K562 treated with DMSO at 1 percent for 24 hours (cell line): ENCODE results near the gene MORF4L1. TPM values are rescaled to one million over a fixed set of nuclear protein-coding genes. Genes with fewer than 3 reads are reported as not detected.

Experiments used
- total RNA-seq: library from RNA; unstranded; fragments of 300-600 nt; gene quantifications from 2 replicates; pipeline ENCODE4 v1.2.3, GENCODE V29; 2022; ENCODE audit warnings: low read depth; ENCODE audit not compliant: insufficient read depth

MORF4L1 gene, protein sequence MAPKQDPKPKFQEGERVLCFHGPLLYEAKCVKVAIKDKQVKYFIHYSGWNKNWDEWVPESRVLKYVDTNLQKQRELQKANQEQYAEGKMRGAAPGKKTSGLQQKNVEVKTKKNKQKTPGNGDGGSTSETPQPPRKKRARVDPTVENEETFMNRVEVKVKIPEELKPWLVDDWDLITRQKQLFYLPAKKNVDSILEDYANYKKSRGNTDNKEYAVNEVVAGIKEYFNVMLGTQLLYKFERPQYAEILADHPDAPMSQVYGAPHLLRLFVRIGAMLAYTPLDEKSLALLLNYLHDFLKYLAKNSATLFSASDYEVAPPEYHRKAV
- 210 and 215 TPM in 2 replicates for total RNA-seq

DNA sequence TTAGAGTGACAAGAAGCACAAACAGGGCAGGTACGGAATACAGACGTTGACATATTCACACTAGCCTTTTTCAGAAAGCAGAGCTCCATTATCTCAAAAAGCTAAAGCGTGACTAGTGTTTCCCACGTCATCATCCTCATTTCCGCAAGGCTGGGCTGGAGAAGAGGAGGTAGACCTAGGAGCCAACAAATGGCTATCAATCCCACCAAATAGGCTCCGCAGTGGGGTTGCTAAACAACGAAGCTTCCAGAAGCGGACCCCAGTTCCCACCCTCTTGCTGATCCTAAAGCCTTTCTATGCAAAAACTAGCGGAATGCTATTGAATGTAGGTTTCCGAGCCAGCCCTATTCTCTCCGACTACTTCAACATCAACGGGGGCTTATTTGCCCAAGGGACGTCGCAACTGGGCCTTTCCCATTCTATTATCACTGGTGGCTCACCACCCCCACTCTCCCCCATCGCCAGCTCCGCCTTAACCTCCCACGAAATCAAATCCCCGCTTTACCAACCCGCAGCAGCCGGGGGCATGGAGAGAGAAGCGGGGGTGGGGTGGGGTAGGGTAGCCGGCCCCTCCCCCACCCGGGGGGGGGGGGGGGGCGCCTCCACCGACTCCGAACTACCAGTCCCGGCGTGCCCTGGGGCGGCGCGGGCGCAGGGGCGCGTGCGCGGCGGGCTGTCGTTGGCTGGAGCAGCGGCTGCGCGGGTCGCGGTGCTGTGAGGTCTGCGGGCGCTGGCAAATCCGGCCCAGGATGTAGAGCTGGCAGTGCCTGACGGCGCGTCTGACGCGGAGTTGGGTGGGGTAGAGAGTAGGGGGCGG is at the start of gene MORF4L1:
TSS of gene MORF4L1 (plus strand) at position 736 of the 817 bp plus-strand sequence. CDS start 128 bp downstream, outside the sequence.

DNA sequence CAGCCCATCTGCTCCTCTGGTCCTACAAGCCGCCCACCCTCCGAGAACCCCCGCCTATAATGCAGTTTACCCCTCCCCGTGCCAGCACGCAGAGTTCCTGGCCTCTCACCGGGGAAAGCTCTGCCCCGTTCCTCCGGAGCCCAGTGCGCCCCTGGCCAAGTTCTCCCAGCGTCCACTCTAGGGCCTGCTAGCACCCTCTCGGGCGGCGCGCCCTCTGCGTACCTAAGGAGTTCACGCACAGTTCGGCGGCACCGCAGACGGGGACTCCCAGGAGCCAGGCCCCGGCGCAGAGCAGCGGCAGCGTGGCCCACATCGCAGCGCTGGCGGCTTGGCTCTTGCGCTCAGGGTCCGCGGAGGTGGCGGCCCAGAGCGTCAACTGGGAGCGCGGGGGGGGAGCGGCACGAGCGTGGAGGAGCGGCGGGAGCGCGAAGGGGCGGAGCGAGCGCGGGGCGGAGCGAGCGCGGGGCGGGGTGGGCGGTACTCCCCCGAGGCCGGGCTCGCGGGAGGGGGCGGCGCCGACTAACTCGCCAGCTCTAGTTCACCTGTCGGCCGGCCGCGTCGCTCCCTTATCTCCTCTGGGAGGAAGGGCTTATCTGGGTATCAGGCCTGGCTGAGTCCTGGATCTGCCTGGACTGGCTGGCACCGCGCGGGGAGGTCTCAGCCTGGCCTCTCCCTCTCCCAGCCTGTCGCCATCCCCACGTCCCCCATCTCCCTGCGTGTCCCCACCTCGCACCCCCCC is 72.1 kb downstream of the MORF4L1 start, which contains the start of gene CTSH:
TSS of gene CTSH (minus strand) at position 378 of the 739 bp plus-strand sequence. CDS start at position 313, 65 bp downstream.

Other genes starting within 250 kb of the MORF4L1 start
- gene CHRNB4, start 231.7 kb upstream of the MORF4L1 start, total RNA-seq = 0.25 TPM in 1 of 2 replicates, not detected in the other
- gene ADAMTS7, start 61.4 kb upstream of the MORF4L1 start, total RNA-seq = 0.10 and 0.24 TPM in 2 replicates
- gene CTSH, start 72.2 kb downstream of the MORF4L1 start, total RNA-seq = 108 and 121 TPM in 2 replicates
- gene RASGRF1, start 217.9 kb downstream of the MORF4L1 start, total RNA-seq = not detected in 2 replicates